ENCODE data around the gene ZDHHC13. TPM values are rescaled to one million over a fixed set of nuclear protein-coding genes. Genes with fewer than 3 reads are reported as not detected.

Gene ZDHHC13
- total and polyA plus RNA-seq, 10 of the 15 experiments (the other 5 are each of a cell fraction or from before 2014, with no cell fraction given) = 8.5 to 34.2 (median 20.4) TPM

- peak; percentile 69 for TF ChIP-seq E4F1 (IDR thresholded peaks at IDR 0.05; ENCODE audit: borderline replicate concordance, partially characterized antibody)
- TF ChIP-seq PAX8 (IDR thresholded peaks at IDR 0.05) = no peak
- no peak for TF ChIP-seq EP300 (IDR thresholded peaks at IDR 0.05; ENCODE audit: borderline replicate concordance in 1 of 2, control insufficient read depth in 1 of 2, low read depth in 2 of 2, low read length in 2 of 2)
- TF ChIP-seq SRF (IDR thresholded peaks at IDR 0.05; ENCODE audit: low read depth in 2 of 2, low read length in 2 of 2) = no peak
- 0 out of 2 replicates have a peak, but pooled peaks have one; percentile 75 for TF ChIP-seq SMARCA5 (IDR thresholded peaks at IDR 0.05)
- TF ChIP-seq BCL3 (IDR thresholded peaks at IDR 0.05; ENCODE audit: borderline replicate concordance, insufficient read depth, low read depth, low read length, poor library complexity, severe bottlenecking) = no peak
- no peak for TF ChIP-seq ZNF207 (IDR thresholded peaks at IDR 0.05; ENCODE audit: borderline replicate concordance)
- TF ChIP-seq ZBTB4 (CRISPR knock-in tag; IDR thresholded peaks at IDR 0.05) = no peak
- peak; percentile 78 for TF ChIP-seq RUNX3 (IDR thresholded peaks at IDR 0.05; ENCODE audit: low read length)
- TF ChIP-seq GATAD2B (conservative IDR thresholded peaks at IDR 0.05; ENCODE audit: low read depth) = peak; percentile 68
- no peak for TF ChIP-seq ZNF274 (IDR thresholded peaks at IDR 0.05; ENCODE audit: insufficient read depth, insufficient read length)
- peak; percentile 79; the same call in 1 of the 2 replicates for TF ChIP-seq RB1 (IDR thresholded peaks at IDR 0.05; ENCODE audit: borderline replicate concordance)
- TF ChIP-seq POLR2AphosphoS5 (IDR thresholded peaks at IDR 0.05; ENCODE audit: low read length) = peak; percentile 75; the same call in 1 of the 2 replicates
- TF ChIP-seq STAT3 (IDR thresholded peaks at IDR 0.05; ENCODE audit: low read depth, low read length) = no peak
- TF ChIP-seq USF2 (IDR thresholded peaks at IDR 0.05; ENCODE audit: borderline replicate concordance, low read depth, low read length) = no peak; the same call in 1 of the 2 replicates
- TF ChIP-seq NRF1 (conservative IDR thresholded peaks at IDR 0.05; ENCODE audit: low read depth, low read length) = no peak
- peak; percentile 33 for TF ChIP-seq USF1 (IDR thresholded peaks at IDR 0.05; ENCODE audit: borderline replicate concordance, extremely low read length, insufficient read depth, low read depth, low read length)
- TF ChIP-seq SIN3A (IDR thresholded peaks at IDR 0.05; ENCODE audit: low read depth, low read length) = no peak
- TF ChIP-seq CREM (IDR thresholded peaks at IDR 0.05; ENCODE audit: low read depth) = no peak
- 0 out of 2 replicates have a peak, but pooled peaks have one; percentile 13 for TF ChIP-seq NR2F1 (conservative IDR thresholded peaks at IDR 0.05)
Observed at GRCh38 chr11:19116971-19117759, at the start of gene ZDHHC13 (continued).
